K562 (cell line): ENCODE measurements around the gene CCDC97. TPM values are rescaled to one million over a fixed set of nuclear protein-coding genes. Genes with fewer than 3 reads are reported as not detected.

Experiments used
- ATAC-seq: fragments of 200-7000 bp; cut with Tn5 transposase; 3 replicates; pipeline ENCODE4 v1.9.1; 2020; ENCODE audit warnings: moderate library complexity
- BruUV-seq: library from RNA; stranded (reverse); fragments of 400-500 nt; replicated peaks from 2 replicates; lab custom pipeline; 2021; lab: Mats Ljungman, UMichigan
- CTCF ChIA-PET: fragments of 300-600 bp; formaldehyde crosslinking; extraction: SDS; loops from one replicate; lab custom pipeline; 2021; ENCODE audit warnings: low intra/inter-chr PET ratio; lab: Yijun Ruan, JAX
- POLR2A ChIA-PET: fragments of 300-600, 350-650 bp; sonication (Branson Sonifier 250); formaldehyde crosslinking; extraction: SDS; loops from one replicate; lab custom pipeline; 2021; ENCODE audit warnings: antibody characterized with exemption, inconsistent platforms; lab: Yijun Ruan, JAX
- DNase-seq, 4 experiments: peaks; one replicate each; pipeline versions ENCODE4 v3.0.0 to v3.0.0-alpha.2; 2011 to 2018; ENCODE audit warnings: low spot score in 3 of 4, mixed read lengths in 3 of 4; ENCODE audit errors: extremely low read depth in 1 of 4
- FAIRE-seq: peaks from 2 replicates; lab custom pipeline; 2011; peaks lifted over from hg19 to GRCh38; lab: Jason Lieb, UNC
- H2AFZ ChIP-seq: 2 replicates; pipeline ENCODE4 v1.6.0; 2011; ENCODE audit warnings: low read depth, low read length, control low read depth, inconsistent platforms
- H3K27ac ChIP-seq: fragments of 200-600 bp; 3 replicates; pipeline ENCODE4 v1.8.0; 2011; ENCODE audit warnings: low read depth, mild to moderate bottlenecking, control low read depth, inconsistent platforms, low read length, moderate library complexity, mixed read lengths; ENCODE audit errors: extremely low read depth
- H3K27me3 ChIP-seq, 2 experiments: fragments of 300-600 bp in 1 of 2; 2 replicates in 1 of 2; 3 replicates in 1 of 2; pipeline versions ENCODE4 v1.6.0 to v1.8.0; 2011; ENCODE audit warnings: inconsistent platforms in 2 of 2, low read length in 2 of 2, mild to moderate bottlenecking in 1 of 2, mixed read lengths in 1 of 2, moderate library complexity in 1 of 2; ENCODE audit not compliant: control insufficient read depth in 2 of 2, insufficient read depth in 2 of 2
- H3K36me3 ChIP-seq: fragments of 300-600 bp; 3 replicates; pipeline ENCODE4 v1.8.0; 2011; ENCODE audit warnings: mild to moderate bottlenecking, low read length, inconsistent platforms; ENCODE audit not compliant: control insufficient read depth, insufficient read depth
- H3K4me1 ChIP-seq, 2 experiments: fragments of 200-600 bp in 1 of 2; replicated peaks in 1 of 2; 2 replicates in 1 of 2; 3 replicates in 1 of 2; pipeline versions ENCODE4 v1.5.1 to v1.8.0; 2011; ENCODE audit warnings: inconsistent platforms in 2 of 2, low read length in 2 of 2, mild to moderate bottlenecking in 1 of 2, mixed read lengths in 1 of 2, moderate library complexity in 1 of 2; ENCODE audit not compliant: control insufficient read depth in 2 of 2, insufficient read depth in 2 of 2
- H3K4me2 ChIP-seq: 2 replicates; pipeline ENCODE4 v1.6.1; 2011; ENCODE audit warnings: low read length, control low read depth, inconsistent platforms, mixed read lengths; ENCODE audit not compliant: insufficient read depth
- H3K4me3 ChIP-seq: fragments of 200-600 bp; sonication (generic), shearing (Covaris generic); 2 replicates; pipeline ENCODE4 v1.5.1; 2016; ENCODE audit warnings: control low read depth, inconsistent platforms
- H3K79me2 ChIP-seq: fragments of 200-600 bp; 3 replicates; pipeline ENCODE4 v1.8.0; 2011; ENCODE audit warnings: low read length, inconsistent platforms; ENCODE audit not compliant: control insufficient read depth, insufficient read depth
- H3K9ac ChIP-seq, 2 experiments: 2 replicates each; pipeline versions ENCODE4 v1.6.0 to v1.6.1; 2011; ENCODE audit warnings: low read depth in 2 of 2, low read length in 2 of 2, control low read depth in 1 of 2, inconsistent platforms in 1 of 2, mild to moderate bottlenecking in 1 of 2, mixed read lengths in 1 of 2; ENCODE audit not compliant: insufficient read depth in 1 of 2
- H3K9me1 ChIP-seq: one replicate; pipeline ENCODE4 v1.6.0; 2011; ENCODE audit warnings: inconsistent platforms, mild to moderate bottlenecking, low read length, moderate library complexity; ENCODE audit not compliant: control insufficient read depth, insufficient read depth
- H3K9me3 ChIP-seq: replicated peaks from 2 replicates; pipeline ENCODE4 v1.5.1; 2011; ENCODE audit warnings: low read depth, low read length, inconsistent platforms; ENCODE audit not compliant: control insufficient read depth, insufficient read depth
- H4K20me1 ChIP-seq: replicated peaks from 2 replicates; pipeline ENCODE4 v1.6.1; 2011; ENCODE audit warnings: low read length, inconsistent platforms, mixed read lengths; ENCODE audit not compliant: control insufficient read depth, insufficient read depth
- CREM ChIP-seq: IDR thresholded peaks from 2 replicates; pipeline ENCODE4 v1.6.1; 2014; ENCODE audit warnings: antibody characterized with exemption, low read depth
- GTF2F1 ChIP-seq: IDR thresholded peaks from 2 replicates; pipeline ENCODE4 v1.6.1; 2011; ENCODE audit warnings: low read depth, low read length, improper control_type of control experiment
- ILK ChIP-seq: fragments of 450-650 bp; IDR thresholded peaks from 2 replicates; pipeline ENCODE4 v1.6.1; 2016; ENCODE audit warnings: missing genetic modification characterization, low read depth, mild to moderate bottlenecking, missing compliant biosample characterization, moderate library complexity, borderline replicate concordance
- PHTF2 ChIP-seq: fragments of 250-450 bp; sonication (Bioruptor Pico); IDR thresholded peaks from 2 replicates; pipeline ENCODE4 v1.5.0; 2021; ENCODE audit warnings: mild to moderate bottlenecking
- RBFOX2 ChIP-seq: fragments of 200-400 bp; formaldehyde crosslinking; IDR thresholded peaks from 2 replicates; pipeline ENCODE4 v1.6.1; 2017; ENCODE audit warnings: low read depth, mild to moderate bottlenecking, low read length, moderate library complexity
- RBM14 ChIP-seq: fragments of 200-400 bp; formaldehyde crosslinking; IDR thresholded peaks from 2 replicates; pipeline ENCODE4 v1.6.1; 2018; ENCODE audit warnings: low read depth, mild to moderate bottlenecking, low read length, moderate library complexity, borderline replicate concordance; ENCODE audit not compliant: insufficient read depth
- ZFP1 ChIP-seq: fragments of 450-650 bp; formaldehyde crosslinking; IDR thresholded peaks from 2 replicates; pipeline ENCODE4 v1.4.0; 2020; ENCODE audit warnings: mild to moderate bottlenecking, mixed read lengths
- WGBS: fragments of 100-300 bp; shearing (Covaris generic); methylation state at CpG from one replicate; pipeline ENCODE4 v1.1.6; 2016; ENCODE audit warnings: low coverage, mixed read lengths; ENCODE audit not compliant: insufficient coverage; ENCODE audit errors: missing lambda C conversion rate; 5-methylcytosine and 5-hydroxymethylcytosine counted together
- in situ Hi-C: fragments of 300-500 bp; cut with MboI; formaldehyde crosslinking; loops from 4 replicates; pipeline ENCODE4 v1.15.0; 2018; ENCODE audit warnings: inconsistent platforms, mixed read lengths
- intact Hi-C: fragments of 100-400 bp; cut with micrococcal nuclease; formaldehyde crosslinking; loops from 2 replicates; pipeline ENCODE4 v1.14.2; 2022
- polyA plus RNA-seq, 8 experiments: library from polyadenylated mRNA; depleted of rRNA in 4 of 8; stranded (reverse) in 5 of 8; unstranded in 3 of 8; fragments of >200 nt; fragmentation: Nextera tagmentation in 2 of 8; fragmentation: Illumina TruSeq in 1 of 8; extraction: Ambion mirVana in 2 of 8; extraction: Trizol in 1 of 8; gene quantifications; 2 replicates each; pipeline versions ENCODE4 v1.2.1 to v1.2.3, GENCODE V29; 2011 to 2014; ENCODE audit warnings: inconsistent platforms in 1 of 8, missing spikeins in 1 of 8
- total RNA-seq, 7 experiments: library from RNA; depleted of rRNA in 6 of 7; stranded (reverse); fragments of >200 nt in 6 of 7; fragmentation: Illumina TruSeq in 2 of 7; extraction: Trizol in 2 of 7; gene quantifications; 2 replicates each; pipeline versions ENCODE4 v1.2.1 to v1.2.3, GENCODE V29; 2011 to 2021; ENCODE audit warnings: low replicate concordance in 1 of 7
- TF ChIP-seq, protein P1 (sequence below): fragments of 450-650 bp; IDR thresholded peaks from 2 replicates; pipeline ENCODE4 v1.6.1; 2016; ENCODE audit warnings: borderline replicate concordance

CCDC97 gene
- total and polyA plus RNA-seq, 9 of the 15 experiments (the other 6 are each of a cell fraction or from before 2014, with no cell fraction given) = 0.60 to 16.5 (median 7.0) TPM

DNA sequence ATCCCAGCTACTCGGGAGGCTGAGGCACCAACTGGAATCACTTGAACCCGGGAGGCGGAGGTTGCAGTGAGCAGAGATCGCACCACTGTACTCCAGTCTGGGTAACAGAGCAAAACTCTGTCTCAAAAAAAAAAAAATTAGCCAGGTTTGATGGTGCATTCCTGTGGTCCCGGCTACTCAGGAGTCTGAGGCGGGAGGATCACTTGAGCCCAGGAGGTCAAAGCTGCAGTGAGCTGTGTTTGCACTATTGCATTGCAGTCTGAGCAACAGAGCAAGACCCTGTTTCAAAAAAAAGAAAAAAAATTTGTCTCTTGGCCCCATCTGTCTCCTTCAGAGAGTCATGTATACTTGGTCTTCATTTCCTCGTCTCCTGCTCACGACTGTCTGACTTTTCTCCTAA is 1.6 kb downstream of the CCDC97 start:
- Histone ChIP-seq H3K79me2 (peaks cover 34% of the 10 kb centered on the region), H2AFZ (no peak overlapping the region), H3K27me3 (no peaks in the 10 kb centered on the region), H3K4me3 (peak overlapping the region; percentile 67), H3K4me1 (peaks cover 7 to 12% of the 10 kb centered on the region in 2 experiments; a peak in 4 of 5 replicates), H3K27ac (no peak overlapping the region; the same call in 1 of the 3 replicates), H3K9me3 (no peaks in the 10 kb centered on the region), H3K4me2 (no peak overlapping the region; the same call in 1 of the 2 replicates), H3K9ac (peak overlapping the region in 1 of 2 experiments; percentile 93; a peak in 1 of 4 replicates), H3K9me1 (no peaks in the 10 kb centered on the region), H3K36me3 (peaks cover 51% of the 10 kb centered on the region), H4K20me1 (peaks cover 3% of the 10 kb centered on the region; the same call in 1 of the 2 replicates)
- no peak for FAIRE-seq
- ATAC-seq = no peak
- no peak for DNase-seq
- intact Hi-C loops = no loop called here
- POLR2A ChIA-PET = interaction anchor here (0.7 to 0.9 kb wide), 3 partner anchors 15 to 741 kb away, joined by 3 to 5 read pairs (median 3); no protein-coding TSS in a partner anchor
- TF ChIP-seq ZFP1 (CRISPR knock-in tag) = no peak
- TF ChIP-seq RBM14 = no peak
- TF ChIP-seq GTF2F1 = no peak
- TF ChIP-seq, protein P1, sequence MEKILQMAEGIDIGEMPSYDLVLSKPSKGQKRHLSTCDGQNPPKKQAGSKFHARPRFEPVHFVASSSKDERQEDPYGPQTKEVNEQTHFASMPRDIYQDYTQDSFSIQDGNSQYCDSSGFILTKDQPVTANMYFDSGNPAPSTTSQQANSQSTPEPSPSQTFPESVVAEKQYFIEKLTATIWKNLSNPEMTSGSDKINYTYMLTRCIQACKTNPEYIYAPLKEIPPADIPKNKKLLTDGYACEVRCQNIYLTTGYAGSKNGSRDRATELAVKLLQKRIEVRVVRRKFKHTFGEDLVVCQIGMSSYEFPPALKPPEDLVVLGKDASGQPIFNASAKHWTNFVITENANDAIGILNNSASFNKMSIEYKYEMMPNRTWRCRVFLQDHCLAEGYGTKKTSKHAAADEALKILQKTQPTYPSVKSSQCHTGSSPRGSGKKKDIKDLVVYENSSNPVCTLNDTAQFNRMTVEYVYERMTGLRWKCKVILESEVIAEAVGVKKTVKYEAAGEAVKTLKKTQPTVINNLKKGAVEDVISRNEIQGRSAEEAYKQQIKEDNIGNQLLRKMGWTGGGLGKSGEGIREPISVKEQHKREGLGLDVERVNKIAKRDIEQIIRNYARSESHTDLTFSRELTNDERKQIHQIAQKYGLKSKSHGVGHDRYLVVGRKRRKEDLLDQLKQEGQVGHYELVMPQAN = no peak
- TF ChIP-seq RBFOX2 = peak; percentile 21; the same call in 1 of the 2 replicates
- TF ChIP-seq PHTF2 (CRISPR knock-in tag) = no peak
- TF ChIP-seq CREM = no peak
- no peak for TF ChIP-seq ILK (tag)
- 75% methylated on average over 7 of the region's 8 CpGs for whole genome bisulfite sequencing
- CTCF ChIA-PET = no interaction called here
- BruUV-seq = no TSS peak
- in situ Hi-C loops = loop anchor here (25.0 kb wide), 1 partner anchor 251 kb away; no protein-coding TSS in a partner anchor
